GM19035 (cell line): ENCODE results near the gene PCGF3.
"Not testable (repeated sequence)": the region's sequence is repeated elsewhere in the genome, so short reads cannot be mapped to it uniquely, and the experiment has no call there.

Source experiments
- ATAC-seq: cut with Tn5 transposase; IDR thresholded peaks from one replicate; pipeline ENCODE4 v1.9.1; 2021; ENCODE audit not compliant: unreplicated experiment

The PCGF3 gene

GRCh38 chr4:667545-667925 is 38.1 kb upstream of the PCGF3 start:
- no peak for ATAC-seq

- ATAC-seq: not testable (repeated sequence)
Observed at GRCh38 chr4:668219-668618, 37.4 kb upstream of the PCGF3 start.

GRCh38 chr4:669806-670559 is 35.6 kb upstream of the PCGF3 start:
- ATAC-seq: not testable (repeated sequence)

GRCh38 chr4:671769-672168 is 33.9 kb upstream of the PCGF3 start:
- ATAC-seq: no peak

GRCh38 chr4:673349-674091 is 32.1 kb upstream of the PCGF3 start:
- no peak for ATAC-seq

GRCh38 chr4:674172-675035 is 31.2 kb upstream of the PCGF3 start, which contains the start of the genes ATP5ME and MYL5:
TSS of gene ATP5ME (minus strand) at chr4:674276. CDS start at chr4:674247, 29 bp downstream.
TSS of gene MYL5 (plus strand) at chr4:674542. CDS start at chr4:678027, 3,485 bp downstream.
- ATAC-seq: peak; percentile 79

- peak; percentile 4 for ATAC-seq
Observed at GRCh38 chr4:675036-675882, 30.4 kb upstream of the PCGF3 start.

GRCh38 chr4:675980-676870 is 29.4 kb upstream of the PCGF3 start:
- ATAC-seq: no peak

- no peak for ATAC-seq
Observed at GRCh38 chr4:676871-677235, 28.8 kb upstream of the PCGF3 start.

- ATAC-seq: no peak
Observed at GRCh38 chr4:677431-678293, 28.0 kb upstream of the PCGF3 start.

GRCh38 chr4:678331-679103 is 27.1 kb upstream of the PCGF3 start:
- ATAC-seq: no peak

- no peak for ATAC-seq
Observed at GRCh38 chr4:679104-679481, 26.5 kb upstream of the PCGF3 start.

GRCh38 chr4:679629-680028 is 26.0 kb upstream of the PCGF3 start:
- ATAC-seq: no peak

- no peak for ATAC-seq
Observed at GRCh38 chr4:680091-680490, 25.5 kb upstream of the PCGF3 start.

GRCh38 chr4:680551-680927 is 25.1 kb upstream of the PCGF3 start:
- peak; percentile 31 for ATAC-seq

GRCh38 chr4:680928-681645 is 24.5 kb upstream of the PCGF3 start:
- ATAC-seq: peak; percentile 42

- no peak for ATAC-seq
Observed at GRCh38 chr4:681736-682451, 23.7 kb upstream of the PCGF3 start.
